ENCODE data around the gene GNG7.

Gene GNG7

DNA sequence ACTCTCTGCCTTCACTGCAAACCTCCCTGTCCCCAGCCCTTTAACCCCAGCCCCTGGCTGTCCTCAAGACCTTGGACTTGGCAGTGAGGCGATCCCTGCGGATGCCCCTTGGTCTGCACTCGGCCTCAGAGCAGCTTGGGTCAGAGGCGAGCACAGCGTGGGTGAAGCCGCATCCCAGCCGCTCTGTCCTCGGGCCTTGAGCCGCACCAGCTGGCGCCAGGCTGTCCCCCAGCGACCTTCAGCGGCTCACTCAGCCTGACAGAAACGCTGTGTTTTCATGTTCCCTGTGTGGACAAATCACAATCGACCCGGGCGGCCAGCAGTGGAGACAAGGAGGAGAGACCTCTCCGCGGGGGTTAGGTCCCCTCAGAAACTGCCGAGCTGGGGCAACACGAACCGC, 52.0 kb downstream of the GNG7 start:
- TF ChIP-seq ZFP30 (CRISPR knock-in tag; IDR thresholded peaks at IDR 0.05) = no peak
- no peak for TF ChIP-seq PPARA (CRISPR knock-in tag; IDR thresholded peaks at IDR 0.05; ENCODE audit: borderline replicate concordance)
- no peak for TF ChIP-seq ZNF565 (CRISPR knock-in tag; conservative IDR thresholded peaks at IDR 0.05; ENCODE audit: low read depth)
- TF ChIP-seq BACH2 (CRISPR knock-in tag; IDR thresholded peaks at IDR 0.05; ENCODE audit: borderline replicate concordance) = no peak
- no peak for TF ChIP-seq ZC3H10 (CRISPR knock-in tag; IDR thresholded peaks at IDR 0.05)
- no peak for TF ChIP-seq ARNTL (CRISPR knock-in tag; IDR thresholded peaks at IDR 0.05; ENCODE audit: borderline replicate concordance, low read depth)
- TF ChIP-seq, protein P1, sequence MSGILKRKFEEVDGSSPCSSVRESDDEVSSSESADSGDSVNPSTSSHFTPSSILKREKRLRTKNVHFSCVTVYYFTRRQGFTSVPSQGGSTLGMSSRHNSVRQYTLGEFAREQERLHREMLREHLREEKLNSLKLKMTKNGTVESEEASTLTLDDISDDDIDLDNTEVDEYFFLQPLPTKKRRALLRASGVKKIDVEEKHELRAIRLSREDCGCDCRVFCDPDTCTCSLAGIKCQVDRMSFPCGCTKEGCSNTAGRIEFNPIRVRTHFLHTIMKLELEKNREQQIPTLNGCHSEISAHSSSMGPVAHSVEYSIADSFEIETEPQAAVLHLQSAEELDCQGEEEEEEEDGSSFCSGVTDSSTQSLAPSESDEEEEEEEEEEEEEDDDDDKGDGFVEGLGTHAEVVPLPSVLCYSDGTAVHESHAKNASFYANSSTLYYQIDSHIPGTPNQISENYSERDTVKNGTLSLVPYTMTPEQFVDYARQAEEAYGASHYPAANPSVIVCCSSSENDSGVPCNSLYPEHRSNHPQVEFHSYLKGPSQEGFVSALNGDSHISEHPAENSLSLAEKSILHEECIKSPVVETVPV (CRISPR knock-in tag; IDR thresholded peaks at IDR 0.05) = no peak
- no peak for TF ChIP-seq ZNF8 (CRISPR knock-in tag; IDR thresholded peaks at IDR 0.05)
- ATAC-seq = no peak

DNA sequence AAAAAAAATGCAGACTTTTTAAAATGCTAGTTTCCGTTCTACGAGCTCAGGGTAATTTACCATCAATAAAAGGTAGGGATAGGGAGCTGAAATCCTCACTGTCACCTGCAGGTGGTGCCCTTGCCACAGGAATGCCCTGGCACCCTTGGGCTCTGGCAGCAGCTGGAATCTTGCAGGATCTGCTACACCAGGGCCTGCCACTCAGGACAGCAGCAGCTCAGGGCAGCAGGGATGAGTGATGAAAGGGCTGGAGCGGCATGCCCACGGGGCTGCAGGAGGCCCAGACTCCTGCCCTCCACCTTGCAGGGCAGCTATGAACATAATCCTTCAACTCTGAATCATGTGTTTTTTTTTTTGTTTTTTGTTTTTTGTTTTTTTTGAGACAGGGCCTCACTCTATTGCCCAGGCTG, 54.0 kb downstream of the GNG7 start:
- ATAC-seq = peak; percentile 94
- TF ChIP-seq ZC3H10 (CRISPR knock-in tag; IDR thresholded peaks at IDR 0.05) = no peak
- TF ChIP-seq TCF4 (CRISPR knock-in tag; IDR thresholded peaks at IDR 0.05; ENCODE audit: borderline replicate concordance) = peak; percentile 18; the same call in 1 of the 2 replicates
- TF ChIP-seq, protein P2, sequence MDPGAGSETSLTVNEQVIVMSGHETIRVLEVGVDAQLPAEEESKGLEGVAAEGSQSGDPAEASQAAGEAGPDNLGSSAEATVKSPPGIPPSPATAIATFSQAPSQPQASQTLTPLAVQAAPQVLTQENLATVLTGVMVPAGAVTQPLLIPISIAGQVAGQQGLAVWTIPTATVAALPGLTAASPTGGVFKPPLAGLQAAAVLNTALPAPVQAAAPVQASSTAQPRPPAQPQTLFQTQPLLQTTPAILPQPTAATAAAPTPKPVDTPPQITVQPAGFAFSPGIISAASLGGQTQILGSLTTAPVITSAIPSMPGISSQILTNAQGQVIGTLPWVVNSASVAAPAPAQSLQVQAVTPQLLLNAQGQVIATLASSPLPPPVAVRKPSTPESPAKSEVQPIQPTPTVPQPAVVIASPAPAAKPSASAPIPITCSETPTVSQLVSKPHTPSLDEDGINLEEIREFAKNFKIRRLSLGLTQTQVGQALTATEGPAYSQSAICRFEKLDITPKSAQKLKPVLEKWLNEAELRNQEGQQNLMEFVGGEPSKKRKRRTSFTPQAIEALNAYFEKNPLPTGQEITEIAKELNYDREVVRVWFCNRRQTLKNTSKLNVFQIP (CRISPR knock-in tag; IDR thresholded peaks at IDR 0.05; ENCODE audit: borderline replicate concordance, low read depth) = no peak
- 0 out of 2 replicates have a peak, but pooled peaks have one; percentile 30 for TF ChIP-seq ZNF8 (CRISPR knock-in tag; IDR thresholded peaks at IDR 0.05)
- TF ChIP-seq, protein P3, sequence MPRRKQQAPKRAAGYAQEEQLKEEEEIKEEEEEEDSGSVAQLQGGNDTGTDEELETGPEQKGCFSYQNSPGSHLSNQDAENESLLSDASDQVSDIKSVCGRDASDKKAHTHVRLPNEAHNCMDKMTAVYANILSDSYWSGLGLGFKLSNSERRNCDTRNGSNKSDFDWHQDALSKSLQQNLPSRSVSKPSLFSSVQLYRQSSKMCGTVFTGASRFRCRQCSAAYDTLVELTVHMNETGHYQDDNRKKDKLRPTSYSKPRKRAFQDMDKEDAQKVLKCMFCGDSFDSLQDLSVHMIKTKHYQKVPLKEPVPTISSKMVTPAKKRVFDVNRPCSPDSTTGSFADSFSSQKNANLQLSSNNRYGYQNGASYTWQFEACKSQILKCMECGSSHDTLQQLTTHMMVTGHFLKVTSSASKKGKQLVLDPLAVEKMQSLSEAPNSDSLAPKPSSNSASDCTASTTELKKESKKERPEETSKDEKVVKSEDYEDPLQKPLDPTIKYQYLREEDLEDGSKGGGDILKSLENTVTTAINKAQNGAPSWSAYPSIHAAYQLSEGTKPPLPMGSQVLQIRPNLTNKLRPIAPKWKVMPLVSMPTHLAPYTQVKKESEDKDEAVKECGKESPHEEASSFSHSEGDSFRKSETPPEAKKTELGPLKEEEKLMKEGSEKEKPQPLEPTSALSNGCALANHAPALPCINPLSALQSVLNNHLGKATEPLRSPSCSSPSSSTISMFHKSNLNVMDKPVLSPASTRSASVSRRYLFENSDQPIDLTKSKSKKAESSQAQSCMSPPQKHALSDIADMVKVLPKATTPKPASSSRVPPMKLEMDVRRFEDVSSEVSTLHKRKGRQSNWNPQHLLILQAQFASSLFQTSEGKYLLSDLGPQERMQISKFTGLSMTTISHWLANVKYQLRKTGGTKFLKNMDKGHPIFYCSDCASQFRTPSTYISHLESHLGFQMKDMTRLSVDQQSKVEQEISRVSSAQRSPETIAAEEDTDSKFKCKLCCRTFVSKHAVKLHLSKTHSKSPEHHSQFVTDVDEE (CRISPR knock-in tag; IDR thresholded peaks at IDR 0.05) = peak; percentile 45; the same call in 1 of the 2 replicates

DNA sequence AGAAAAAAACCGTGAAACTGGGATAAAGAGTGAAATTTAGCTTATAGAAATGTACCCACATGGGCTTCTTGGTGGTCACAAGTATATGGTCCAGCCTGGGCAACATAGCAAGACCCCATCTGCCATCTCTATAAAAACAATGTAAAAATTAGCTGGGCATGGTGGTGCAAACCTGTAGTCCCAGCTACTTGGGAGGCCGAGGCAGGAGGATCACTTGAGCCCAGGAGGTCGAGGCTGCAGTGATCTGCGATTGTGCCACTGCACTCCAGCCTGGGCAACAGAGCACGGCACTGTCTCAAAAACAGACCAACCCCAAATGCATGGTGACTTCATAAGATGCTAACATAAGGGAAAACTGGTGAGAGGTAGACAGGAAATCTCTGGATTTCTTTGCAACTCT, 54.4 kb downstream of the GNG7 start:
- no peak for TF ChIP-seq ESRRG (CRISPR knock-in tag; IDR thresholded peaks at IDR 0.05)
- no peak for TF ChIP-seq SNAI2 (CRISPR knock-in tag; IDR thresholded peaks at IDR 0.05)
- no peak for TF ChIP-seq TCF4 (CRISPR knock-in tag; IDR thresholded peaks at IDR 0.05; ENCODE audit: borderline replicate concordance)
- no peak for TF ChIP-seq GLIS3 (CRISPR knock-in tag; IDR thresholded peaks at IDR 0.05)
- TF ChIP-seq ZNF70 (CRISPR knock-in tag; IDR thresholded peaks at IDR 0.05) = no peak
- peak; percentile 39 for ATAC-seq

DNA sequence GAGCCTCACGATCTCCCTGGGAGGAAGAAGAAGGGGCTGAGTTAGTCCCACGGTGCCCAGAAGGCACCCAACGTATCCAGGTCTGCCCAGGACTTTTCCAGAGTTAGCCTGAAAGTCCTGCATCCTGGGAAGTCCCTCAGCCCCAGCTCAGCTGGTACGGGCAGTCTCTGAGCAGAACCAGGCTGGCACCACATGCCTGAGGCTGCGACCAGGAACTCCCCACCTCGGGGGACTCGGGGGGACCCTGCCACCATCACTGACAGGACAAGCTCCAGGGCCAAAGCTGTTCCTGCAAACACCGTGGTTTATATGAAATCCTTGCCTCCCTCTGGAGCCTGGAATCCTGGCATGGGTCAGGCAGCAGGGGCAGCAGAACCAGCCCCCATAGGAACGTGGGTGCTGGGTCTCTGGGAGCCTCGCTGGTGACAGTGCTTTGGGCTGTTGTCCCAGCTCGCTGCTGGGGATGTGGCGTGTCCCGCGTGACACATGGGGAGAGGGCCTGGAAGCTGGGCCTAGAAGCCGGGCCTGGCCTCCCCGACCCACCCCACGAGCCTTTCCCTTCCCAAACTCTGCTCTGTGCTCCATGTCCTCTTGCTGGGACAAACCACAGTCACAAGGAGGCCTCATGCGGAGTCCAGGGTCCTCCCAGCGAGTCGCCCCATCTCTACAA, 55.5 kb downstream of the GNG7 start:
- TF ChIP-seq TCF4 (CRISPR knock-in tag; IDR thresholded peaks at IDR 0.05; ENCODE audit: borderline replicate concordance) = no peak
- TF ChIP-seq BACH2 (CRISPR knock-in tag; IDR thresholded peaks at IDR 0.05; ENCODE audit: borderline replicate concordance) = no peak
- TF ChIP-seq ZFP30 (CRISPR knock-in tag; IDR thresholded peaks at IDR 0.05) = no peak
- TF ChIP-seq PPARA (CRISPR knock-in tag; IDR thresholded peaks at IDR 0.05; ENCODE audit: borderline replicate concordance) = no peak
- no peak for TF ChIP-seq ZNF8 (CRISPR knock-in tag; IDR thresholded peaks at IDR 0.05)
- TF ChIP-seq, protein P2 (CRISPR knock-in tag; IDR thresholded peaks at IDR 0.05; ENCODE audit: borderline replicate concordance, low read depth) = no peak
- TF ChIP-seq OSR1 (CRISPR knock-in tag; IDR thresholded peaks at IDR 0.05) = no peak
- TF ChIP-seq ISL1 (CRISPR knock-in tag; IDR thresholded peaks at IDR 0.05) = no peak
- no peak for TF ChIP-seq ZNF70 (CRISPR knock-in tag; IDR thresholded peaks at IDR 0.05)
- no peak for TF ChIP-seq TOX (CRISPR knock-in tag; IDR thresholded peaks at IDR 0.05; ENCODE audit: borderline replicate concordance)
- TF ChIP-seq RARB (CRISPR knock-in tag; IDR thresholded peaks at IDR 0.05) = no peak
- TF ChIP-seq CSDC2 (CRISPR knock-in tag; IDR thresholded peaks at IDR 0.05) = no peak
- TF ChIP-seq ZFP3 (CRISPR knock-in tag; IDR thresholded peaks at IDR 0.05) = no peak

More for the DNA sequence above, 55.5 kb downstream of the GNG7 start:
- no peak for ATAC-seq
